ENCODE results near the gene ANKRD50.

- TF ChIP-seq, protein P1, sequence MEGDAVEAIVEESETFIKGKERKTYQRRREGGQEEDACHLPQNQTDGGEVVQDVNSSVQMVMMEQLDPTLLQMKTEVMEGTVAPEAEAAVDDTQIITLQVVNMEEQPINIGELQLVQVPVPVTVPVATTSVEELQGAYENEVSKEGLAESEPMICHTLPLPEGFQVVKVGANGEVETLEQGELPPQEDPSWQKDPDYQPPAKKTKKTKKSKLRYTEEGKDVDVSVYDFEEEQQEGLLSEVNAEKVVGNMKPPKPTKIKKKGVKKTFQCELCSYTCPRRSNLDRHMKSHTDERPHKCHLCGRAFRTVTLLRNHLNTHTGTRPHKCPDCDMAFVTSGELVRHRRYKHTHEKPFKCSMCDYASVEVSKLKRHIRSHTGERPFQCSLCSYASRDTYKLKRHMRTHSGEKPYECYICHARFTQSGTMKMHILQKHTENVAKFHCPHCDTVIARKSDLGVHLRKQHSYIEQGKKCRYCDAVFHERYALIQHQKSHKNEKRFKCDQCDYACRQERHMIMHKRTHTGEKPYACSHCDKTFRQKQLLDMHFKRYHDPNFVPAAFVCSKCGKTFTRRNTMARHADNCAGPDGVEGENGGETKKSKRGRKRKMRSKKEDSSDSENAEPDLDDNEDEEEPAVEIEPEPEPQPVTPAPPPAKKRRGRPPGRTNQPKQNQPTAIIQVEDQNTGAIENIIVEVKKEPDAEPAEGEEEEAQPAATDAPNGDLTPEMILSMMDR (conservative IDR thresholded peaks at IDR 0.05; ENCODE audit: low read length): no peak
- no peak for TF ChIP-seq EZH2phosphoT487 (IDR thresholded peaks at IDR 0.05; ENCODE audit: borderline replicate concordance, low read depth, low read length)
Measured at GRCh38 chr4:124631760-124632159, 80.8 kb downstream of the ANKRD50 start.

Measured in OCI-LY7 (cell line).